ENCODE data around the gene MRPL51.
A peak's percentile ranks its signal among the peaks of the same experiment; 100 is the strongest.

DNA sequence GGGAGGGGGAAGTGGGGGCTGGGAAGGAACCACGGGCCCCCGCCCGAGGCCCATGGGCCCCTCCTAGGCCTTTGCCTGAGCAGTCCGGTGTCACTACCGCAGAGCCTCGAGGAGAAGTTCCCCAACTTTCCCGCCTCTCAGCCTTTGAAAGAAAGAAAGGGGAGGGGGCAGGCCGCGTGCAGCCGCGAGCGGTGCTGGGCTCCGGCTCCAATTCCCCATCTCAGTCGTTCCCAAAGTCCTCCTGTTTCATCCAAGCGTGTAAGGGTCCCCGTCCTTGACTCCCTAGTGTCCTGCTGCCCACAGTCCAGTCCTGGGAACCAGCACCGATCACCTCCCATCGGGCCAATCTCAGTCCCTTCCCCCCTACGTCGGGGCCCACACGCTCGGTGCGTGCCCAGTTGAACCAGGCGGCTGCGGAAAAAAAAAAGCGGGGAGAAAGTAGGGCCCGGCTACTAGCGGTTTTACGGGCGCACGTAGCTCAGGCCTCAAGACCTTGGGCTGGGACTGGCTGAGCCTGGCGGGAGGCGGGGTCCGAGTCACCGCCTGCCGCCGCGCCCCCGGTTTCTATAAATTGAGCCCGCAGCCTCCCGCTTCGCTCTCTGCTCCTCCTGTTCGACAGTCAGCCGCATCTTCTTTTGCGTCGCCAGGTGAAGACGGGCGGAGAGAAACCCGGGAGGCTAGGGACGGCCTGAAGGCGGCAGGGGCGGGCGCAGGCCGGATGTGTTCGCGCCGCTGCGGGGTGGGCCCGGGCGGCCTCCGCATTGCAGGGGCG is 41.0 kb upstream of the MRPL51 start, which contains the start of gene GAPDH:
- TF ChIP-seq, protein P1, sequence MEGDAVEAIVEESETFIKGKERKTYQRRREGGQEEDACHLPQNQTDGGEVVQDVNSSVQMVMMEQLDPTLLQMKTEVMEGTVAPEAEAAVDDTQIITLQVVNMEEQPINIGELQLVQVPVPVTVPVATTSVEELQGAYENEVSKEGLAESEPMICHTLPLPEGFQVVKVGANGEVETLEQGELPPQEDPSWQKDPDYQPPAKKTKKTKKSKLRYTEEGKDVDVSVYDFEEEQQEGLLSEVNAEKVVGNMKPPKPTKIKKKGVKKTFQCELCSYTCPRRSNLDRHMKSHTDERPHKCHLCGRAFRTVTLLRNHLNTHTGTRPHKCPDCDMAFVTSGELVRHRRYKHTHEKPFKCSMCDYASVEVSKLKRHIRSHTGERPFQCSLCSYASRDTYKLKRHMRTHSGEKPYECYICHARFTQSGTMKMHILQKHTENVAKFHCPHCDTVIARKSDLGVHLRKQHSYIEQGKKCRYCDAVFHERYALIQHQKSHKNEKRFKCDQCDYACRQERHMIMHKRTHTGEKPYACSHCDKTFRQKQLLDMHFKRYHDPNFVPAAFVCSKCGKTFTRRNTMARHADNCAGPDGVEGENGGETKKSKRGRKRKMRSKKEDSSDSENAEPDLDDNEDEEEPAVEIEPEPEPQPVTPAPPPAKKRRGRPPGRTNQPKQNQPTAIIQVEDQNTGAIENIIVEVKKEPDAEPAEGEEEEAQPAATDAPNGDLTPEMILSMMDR (IDR thresholded peaks at IDR 0.05), result no peak
- peak; percentile 97 for TF ChIP-seq POLR2A (IDR thresholded peaks at IDR 0.05)
